DMS79 treated with DMSO at 0.1 percent for 48 hours (cell line): Measurements from ENCODE around the gene ARHGDIG.

Experiments
- DNase-seq: peaks from one replicate; lab custom pipeline; 2025; lab: John Stamatoyannopoulos, UW

The ARHGDIG gene

GRCh38 chr16:280991-281659 is 734 bp downstream of the ARHGDIG start:
- no peak for DNase-seq

GRCh38 chr16:281660-282255 is 1.4 kb downstream of the ARHGDIG start:
- no peak for DNase-seq

GRCh38 chr16:282491-282890 is 2.1 kb downstream of the ARHGDIG start:
- no peak for DNase-seq

DNA sequence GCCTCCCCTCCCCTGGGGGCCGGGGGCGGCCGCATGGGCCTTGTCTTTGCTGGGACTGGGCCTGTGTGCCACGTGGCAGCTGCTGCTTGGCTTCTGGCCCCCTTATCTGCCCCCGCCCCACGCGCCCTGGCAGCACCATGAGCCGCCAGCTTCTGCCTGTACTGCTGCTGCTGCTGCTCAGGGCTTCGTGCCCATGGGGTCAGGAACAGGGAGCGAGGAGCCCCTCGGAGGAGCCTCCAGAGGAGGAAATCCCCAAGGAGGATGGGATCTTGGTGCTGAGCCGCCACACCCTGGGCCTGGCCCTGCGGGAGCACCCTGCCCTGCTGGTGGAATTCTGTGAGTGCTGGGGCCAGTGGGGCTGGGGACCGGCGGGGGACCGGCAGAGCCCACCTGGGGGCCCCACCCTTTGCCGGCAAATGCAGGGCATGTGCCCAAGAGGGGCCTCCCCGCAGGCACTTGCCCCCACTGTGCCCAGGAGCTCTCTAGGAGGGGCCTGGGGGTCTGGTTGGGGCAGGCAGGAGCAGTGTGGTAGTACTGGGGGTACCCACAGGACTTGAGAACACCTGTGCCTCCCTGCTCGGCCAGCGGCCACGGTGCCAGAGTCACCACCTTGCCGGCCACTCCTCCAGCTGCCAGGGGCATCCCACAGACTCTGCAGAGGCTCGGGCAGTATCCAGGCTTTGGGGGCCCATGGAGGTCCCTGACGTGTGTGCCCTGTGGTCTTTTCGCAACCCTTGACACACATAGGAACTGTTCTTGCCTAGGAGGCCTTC is 2.8 kb downstream of the ARHGDIG start, which contains the start of gene PDIA2:
Gene PDIA2 (plus strand): TSS at position 132 of the 773 bp plus-strand sequence. CDS start 6 bp downstream, at position 138.
- DNase-seq, result no peak

GRCh38 chr16:284204-285120 is 4.1 kb downstream of the ARHGDIG start:
- DNase-seq, result no peak

GRCh38 chr16:285146-286055 is 5.0 kb downstream of the ARHGDIG start:
- DNase-seq, result no peak

DNA sequence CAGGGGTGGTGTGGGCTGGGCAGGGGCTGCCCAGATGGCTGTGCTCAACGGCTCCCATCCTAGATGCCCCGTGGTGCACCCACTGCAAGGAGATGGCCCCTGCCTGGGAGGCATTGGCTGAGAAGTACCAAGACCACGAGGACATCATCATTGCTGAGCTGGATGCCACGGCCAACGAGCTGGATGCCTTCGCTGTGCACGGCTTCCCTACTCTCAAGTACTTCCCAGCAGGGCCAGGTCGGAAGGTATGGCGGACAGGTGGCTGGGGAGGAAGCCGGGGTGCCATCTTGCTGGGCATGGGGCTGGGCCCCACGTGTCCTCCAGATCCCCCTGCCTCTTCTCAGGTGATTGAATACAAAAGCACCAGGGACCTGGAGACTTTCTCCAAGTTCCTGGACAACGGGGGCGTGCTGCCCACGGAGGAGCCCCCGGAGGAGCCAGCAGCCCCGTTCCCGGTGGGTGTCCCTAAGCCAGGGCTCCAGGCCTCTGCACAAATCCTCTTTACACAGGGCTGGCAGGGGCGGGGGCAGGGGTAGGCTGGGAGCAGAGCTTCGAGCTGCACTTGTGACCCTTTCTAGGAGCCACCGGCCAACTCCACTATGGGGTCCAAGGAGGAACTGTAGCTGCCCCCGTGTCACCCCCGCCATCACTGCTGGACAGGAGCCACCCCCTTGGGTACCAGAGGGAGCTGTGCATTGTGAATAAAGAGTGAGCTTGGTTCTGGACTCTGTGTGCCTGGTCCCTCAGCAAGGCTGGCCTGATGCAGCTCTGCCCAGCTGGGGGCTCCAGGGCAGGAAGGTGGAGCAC is 6.3 kb downstream of the ARHGDIG start:
- no peak for DNase-seq

DNA sequence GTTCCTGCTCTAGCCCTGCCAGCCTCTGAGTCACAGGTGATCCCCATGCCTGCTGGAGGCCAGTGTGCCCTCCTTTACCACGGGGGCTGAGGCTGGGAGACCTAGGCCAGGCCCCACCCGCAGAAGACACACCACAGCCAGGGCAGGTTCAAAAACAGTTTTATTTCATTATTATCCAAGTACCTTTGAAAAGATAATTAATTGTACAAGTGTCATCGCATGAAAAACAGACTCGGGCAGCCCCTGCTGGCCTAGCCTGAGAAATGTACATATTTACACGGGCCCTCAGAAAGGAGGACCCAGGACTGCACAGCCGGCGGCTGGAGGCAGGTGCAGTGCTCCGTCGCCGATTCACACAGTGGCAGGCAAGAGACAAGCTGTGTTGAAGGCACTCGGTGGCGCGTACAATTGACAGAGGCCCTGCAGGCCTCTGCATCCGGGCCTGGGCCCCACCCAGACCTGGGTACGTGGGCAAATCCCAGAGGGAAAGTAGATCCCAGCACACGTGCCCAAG is 7.0 kb downstream of the ARHGDIG start:
- DNase-seq, result no peak

DNA sequence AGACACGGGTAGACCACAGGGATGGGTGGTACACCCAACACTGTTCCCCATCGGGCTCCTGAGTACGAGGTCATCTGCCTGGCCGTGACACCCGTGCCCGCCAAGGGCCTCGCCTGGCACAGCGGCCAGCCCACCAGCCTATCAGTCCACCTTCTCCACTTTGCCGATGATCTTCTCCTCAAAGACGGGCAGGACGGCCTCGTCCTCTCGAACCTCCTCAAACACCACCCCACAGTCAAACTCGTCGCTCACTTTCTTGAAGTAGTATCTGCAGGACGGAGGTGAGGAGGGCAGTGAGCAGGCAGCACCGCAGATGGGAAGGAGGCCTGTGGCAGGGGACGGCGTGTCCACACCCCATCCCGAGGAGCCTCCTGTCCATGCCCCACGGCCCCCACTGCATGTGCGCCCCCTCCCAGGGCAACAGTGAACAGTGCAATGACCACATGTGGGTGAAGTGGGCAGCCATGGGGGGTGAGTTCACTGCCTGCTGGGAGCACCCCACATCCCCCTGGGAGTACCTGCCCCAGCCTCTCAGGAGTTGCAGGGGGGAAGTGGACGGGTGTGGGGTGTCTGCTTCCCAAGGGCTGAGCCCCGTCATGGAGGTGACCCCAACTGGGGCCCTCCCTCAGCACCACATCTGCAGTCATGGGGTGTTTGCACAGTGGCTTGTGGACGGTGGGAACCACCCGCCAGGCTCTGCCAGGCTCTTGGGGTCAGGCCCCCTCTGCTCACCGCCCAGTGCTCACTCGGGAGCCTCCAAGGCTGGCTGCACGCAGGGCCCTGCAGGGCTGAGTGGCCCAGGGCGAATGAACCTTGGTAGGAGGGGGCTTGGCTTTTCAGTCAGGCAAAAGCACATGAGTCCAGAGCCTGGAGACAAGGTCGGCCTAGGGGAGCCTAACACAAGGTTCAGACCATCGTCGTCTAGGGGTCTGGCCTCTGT is 7.9 kb downstream of the ARHGDIG start:
- DNase-seq, result no peak

- DNase-seq, result no peak
Observed at GRCh38 chr16:289395-289997, 9.1 kb downstream of the ARHGDIG start.

DNA sequence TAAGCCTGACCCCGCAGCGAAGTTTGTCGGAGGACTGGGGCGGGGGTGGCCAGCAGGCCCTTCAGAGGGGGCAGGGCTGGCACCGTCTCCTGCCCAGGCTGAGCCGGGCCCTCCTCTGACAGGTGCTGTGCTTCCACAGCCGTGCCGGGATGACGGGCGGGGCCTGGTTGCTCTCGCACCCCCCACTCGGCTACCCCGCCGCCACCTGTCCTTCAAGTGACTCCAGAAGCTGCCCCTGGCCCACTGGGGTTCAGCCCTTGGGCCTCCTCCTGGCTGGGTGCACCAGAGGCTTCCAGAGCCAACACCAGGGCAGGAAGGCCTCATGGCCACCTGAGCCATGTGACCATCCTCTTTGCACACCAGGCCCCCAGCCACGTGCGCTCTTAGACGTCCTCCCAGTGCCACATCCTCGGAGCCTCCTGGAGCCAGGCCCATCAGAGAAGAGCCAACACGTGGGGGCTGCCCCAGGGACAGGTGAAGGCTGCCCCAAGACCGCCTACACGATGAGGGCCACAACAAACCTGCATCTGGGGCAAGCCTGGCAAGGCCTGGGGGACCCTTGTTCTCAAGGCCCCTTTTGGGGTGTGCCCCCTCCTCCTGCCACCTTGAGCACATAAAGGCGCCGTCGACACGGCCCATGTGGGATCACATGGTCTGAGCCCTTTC is 9.8 kb downstream of the ARHGDIG start:
- no peak for DNase-seq

DNA sequence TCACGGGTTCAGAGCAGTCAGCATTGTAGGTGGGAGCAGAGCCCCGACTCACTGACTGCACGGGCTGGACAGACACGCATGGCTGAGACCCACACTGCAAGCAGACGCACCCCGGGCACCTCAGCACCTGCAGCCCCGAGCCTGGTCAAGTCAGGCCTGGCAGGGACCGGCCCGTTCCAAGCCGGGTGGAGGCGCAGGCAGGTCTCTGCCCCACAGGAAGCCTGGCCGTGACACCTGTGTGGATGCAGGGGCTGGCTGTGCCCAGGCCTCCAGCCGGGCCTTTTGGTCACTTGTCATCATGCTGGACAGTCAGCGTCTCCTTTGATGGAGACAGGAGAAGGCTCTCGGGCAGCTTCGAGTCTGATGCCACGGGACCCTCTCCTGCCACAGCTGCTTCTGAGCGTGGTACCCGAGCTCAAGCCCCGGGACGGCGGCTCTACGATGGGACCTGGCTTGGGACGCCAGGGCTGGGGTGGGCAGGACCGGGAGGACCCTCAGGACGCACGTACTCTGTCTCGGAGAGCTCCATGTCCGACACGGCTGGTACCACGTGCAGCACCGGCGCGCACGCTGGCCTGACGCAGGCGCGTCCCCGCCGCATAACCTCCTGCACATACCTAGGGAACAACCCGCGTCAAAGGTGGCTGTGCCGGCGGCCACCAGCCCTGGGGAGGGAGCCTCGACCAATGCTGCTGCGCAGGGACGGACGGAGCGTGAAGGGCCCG is 10.5 kb downstream of the ARHGDIG start:
- no peak for DNase-seq

- no peak for DNase-seq
Observed at GRCh38 chr16:291539-291938, 11.1 kb downstream of the ARHGDIG start.

GRCh38 chr16:293043-293775 is 12.8 kb downstream of the ARHGDIG start:
- DNase-seq, result no peak

- no peak for DNase-seq
Observed at GRCh38 chr16:296276-296675, 15.9 kb downstream of the ARHGDIG start.

DNA sequence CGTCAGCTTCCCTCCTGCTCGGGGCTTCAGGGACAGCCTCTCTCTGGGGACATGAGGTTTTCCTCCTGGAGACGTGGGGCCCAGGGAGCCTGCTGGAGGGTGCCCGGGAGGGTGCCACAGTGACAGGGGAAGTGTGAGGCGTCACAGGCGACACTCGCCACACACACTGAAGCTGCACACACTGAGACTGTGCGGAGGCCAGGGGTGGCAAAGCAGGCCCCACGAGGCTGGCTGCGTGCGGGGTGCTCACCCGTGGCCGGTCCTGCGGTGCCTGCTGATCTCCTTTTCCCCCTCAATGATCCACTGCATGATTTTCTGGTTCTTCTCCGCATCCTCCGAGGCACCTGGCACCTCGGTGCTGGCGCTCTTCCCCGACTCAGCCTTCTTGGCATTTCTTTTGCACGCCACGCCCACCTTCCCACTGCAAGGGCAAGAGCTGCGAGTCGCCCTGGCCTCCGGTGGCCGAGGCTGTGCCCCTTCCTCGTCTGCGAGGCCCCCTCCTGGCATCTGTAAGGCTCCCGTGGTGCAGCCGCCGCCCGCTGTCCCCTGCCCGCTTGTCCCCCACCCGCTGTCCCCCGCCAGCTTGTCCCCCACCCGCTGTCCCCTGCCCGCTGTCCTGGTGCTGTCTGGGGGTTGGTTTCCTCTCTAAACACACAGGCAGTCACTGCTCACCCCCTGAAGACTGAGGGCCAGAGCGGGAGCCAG is 16.6 kb downstream of the ARHGDIG start:
- DNase-seq, result no peak
